Adipose tissue (tissue), 3 donors: ENCODE measurements around the gene COL27A1. TPM values are rescaled to one million over a fixed set of nuclear protein-coding genes. Genes with fewer than 3 reads are reported as not detected.

Experiments used
- H3K27ac ChIP-seq: one replicate; pipeline ENCODE4 v1.5.1; 2013; ENCODE audit warnings: low read depth, low read length
- WGBS, 3 donors: extraction: QIAGEN DNeasy Blood & Tissue Kit; methylation state at CpG; one replicate each; pipeline ENCODE4 v1.1.7; 2013; 5-methylcytosine and 5-hydroxymethylcytosine counted together
- polyA plus RNA-seq, 3 donors: library from polyadenylated mRNA; stranded (reverse); fragments of 200-250 nt; gene quantifications; one replicate each; pipeline ENCODE4 v1.2.3, GENCODE V29; 2013
- donor health status: healthy with polysubstance abuse.
- donor health status: Bipolar disorder and iron deficiency.
- donor health status: healthy.

Gene COL27A1
- polyA plus RNA-seq, 3 donors, result 9.3 to 20.6 (median 14.2) TPM

- H3K27ac ChIP-seq, result no peak overlapping the region
- 88 to 92% (median 89%) methylated on average over 15 of the region's 15 CpGs for WGBS, 3 donors
Observed at GRCh38 chr9:114264806-114265550, 109.6 kb downstream of the COL27A1 start.

GRCh38 chr9:114266969-114267368 is 111.6 kb downstream of the COL27A1 start:
- no peak overlapping the region for H3K27ac ChIP-seq
- WGBS, 3 donors, result 66 to 86% (median 72%) methylated on average over 6 of the region's 6 CpGs

- no peak overlapping the region for H3K27ac ChIP-seq
- WGBS, 3 donors, result 72 to 80% (median 74%) methylated on average over 9 of the region's 9 CpGs
Observed at GRCh38 chr9:114269023-114269422, 113.7 kb downstream of the COL27A1 start.

- WGBS, 3 donors, result 66 to 80% (median 79%) methylated on average over 8 of the region's 8 CpGs
Observed at GRCh38 chr9:114270120-114270975, 115.0 kb downstream of the COL27A1 start.

GRCh38 chr9:114271556-114272510 is 116.5 kb downstream of the COL27A1 start:
- 45 to 72% (median 70%) methylated on average over 18 of the region's 18 CpGs for WGBS, 3 donors
- no peak overlapping the region for H3K27ac ChIP-seq

More at GRCh38 chr9:114270120-114270975, 115.0 kb downstream of the COL27A1 start:
- no peak overlapping the region for H3K27ac ChIP-seq

- H3K27ac ChIP-seq, result no peak overlapping the region
Observed at GRCh38 chr9:114272739-114273431, 117.5 kb downstream of the COL27A1 start.

GRCh38 chr9:114273461-114273881 is 118.1 kb downstream of the COL27A1 start:
- 79 to 92% (median 87%) methylated on average over 7 of the region's 7 CpGs for WGBS, 3 donors
- H3K27ac ChIP-seq, result no peak overlapping the region

More at GRCh38 chr9:114272739-114273431, 117.5 kb downstream of the COL27A1 start:
- WGBS, 3 donors, result 71 to 86% (median 75%) methylated on average over 12 of the region's 12 CpGs

- 93 to 97% (median 93%) methylated on average over 5 of the region's 5 CpGs for WGBS, 3 donors
- no peak overlapping the region for H3K27ac ChIP-seq
Observed at GRCh38 chr9:114274217-114274616, 118.9 kb downstream of the COL27A1 start.

GRCh38 chr9:114275246-114276004 is 120.1 kb downstream of the COL27A1 start:
- H3K27ac ChIP-seq, result no peak overlapping the region
- WGBS, 3 donors, result 90 to 91% (median 90%) methylated on average over 15 of the region's 15 CpGs

GRCh38 chr9:114276908-114277821 is 121.8 kb downstream of the COL27A1 start:
- 81 to 89% (median 86%) methylated on average over 18 of the region's 18 CpGs for WGBS, 3 donors
- H3K27ac ChIP-seq, result no peak overlapping the region

- 88 to 94% (median 89%) methylated on average over 2 to 3 of the region's 3 CpGs for WGBS, 3 donors
- H3K27ac ChIP-seq, result no peak overlapping the region
Observed at GRCh38 chr9:114278356-114278755, 123.0 kb downstream of the COL27A1 start.

GRCh38 chr9:114278881-114279570 is 123.7 kb downstream of the COL27A1 start:
- no peak overlapping the region for H3K27ac ChIP-seq
- WGBS, 3 donors, result 84 to 87% (median 87%) methylated on average over 14 of the region's 14 CpGs

GRCh38 chr9:114279693-114280092 is 124.4 kb downstream of the COL27A1 start:
- H3K27ac ChIP-seq, result no peak overlapping the region
- 96% methylated on average over 3 of the region's 3 CpGs for WGBS, 3 donors

- H3K27ac ChIP-seq, result no peak overlapping the region
- 61 to 86% (median 74%) methylated on average over 8 of the region's 8 CpGs for WGBS, 3 donors
Observed at GRCh38 chr9:114280636-114281472, 125.5 kb downstream of the COL27A1 start.
